ENCODE results near the gene C17orf78. TPM values are rescaled to one million over a fixed set of nuclear protein-coding genes. Genes with fewer than 3 reads are reported as not detected.
A peak's percentile ranks its signal among the peaks of the same experiment; 100 is the strongest.

The C17orf78 gene
- total and polyA plus RNA-seq, 2 of the 8 experiments (the other 6 are each of a cell fraction or from before 2014, with no cell fraction given) = not detected

- TF ChIP-seq CHD7 (IDR thresholded peaks at IDR 0.05; ENCODE audit: insufficient replicate concordance, low read length) (no peak), JUND (IDR thresholded peaks at IDR 0.05; ENCODE audit: low read length) (peak; percentile 61; the same call in 1 of the 2 replicates), TAF1 (IDR thresholded peaks at IDR 0.05; ENCODE audit: low read depth, low read length) (no peak), SP1 (IDR thresholded peaks at IDR 0.05; ENCODE audit: low read depth, low read length) (0 out of 2 replicates have a peak, but pooled peaks have one; percentile 15), PHF8 (conservative IDR thresholded peaks at IDR 0.05; ENCODE audit: low read depth, low read length) (no peak), RFX5 (IDR thresholded peaks at IDR 0.05; ENCODE audit: borderline replicate concordance, low read depth, low read length) (no peak), CREB1 (IDR thresholded peaks at IDR 0.05) (0 out of 2 replicates have a peak, but pooled peaks have one; percentile 8), ASH2L (IDR thresholded peaks at IDR 0.05; ENCODE audit: low read length) (no peak), MAFK (IDR thresholded peaks at IDR 0.05; ENCODE audit: low read depth, low read length) (0 out of 2 replicates have a peak, but pooled peaks have one; percentile 16)
Measured at GRCh38 chr17:37373530-37374159, 2.1 kb upstream of the C17orf78 start (continued).

Data from H1 (cell line).